ENCODE data around the gene POLD1.

DNA sequence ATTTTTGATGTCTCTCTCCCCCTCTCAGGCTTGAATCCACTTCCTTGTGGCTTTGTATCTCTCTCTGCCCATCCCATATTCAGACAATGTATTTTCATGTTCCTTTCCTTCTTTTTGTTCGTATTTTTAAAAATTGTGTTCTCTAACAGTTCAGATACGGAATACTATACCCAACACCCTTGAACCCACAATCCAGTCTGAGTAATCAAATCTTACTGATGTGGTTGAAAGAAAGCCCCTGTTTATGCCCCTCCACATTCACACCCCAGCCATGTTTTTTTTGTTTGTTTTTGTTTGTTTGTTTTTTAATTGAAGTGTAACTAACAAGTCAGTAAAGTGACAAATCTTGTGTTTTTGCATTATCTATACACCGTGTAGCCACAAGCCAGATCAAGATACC is 36.0 kb downstream of the POLD1 start:
- TF ChIP-seq POLR2A (IDR thresholded peaks at IDR 0.05) (no peak), EP300 (IDR thresholded peaks at IDR 0.05) (no peak)

Data from stomach (tissue), 4 donors.